ENCODE results near the gene TNIP3. TPM values are rescaled to one million over a fixed set of nuclear protein-coding genes. Genes with fewer than 3 reads are reported as not detected.

Gene TNIP3
- total RNA-seq, 1 experiment from 2014 or later, result 0.43 TPM

- H3K4me1 ChIP-seq, result no peaks in the 10 kb centered on the region
- Mint-ChIP-seq H3K4me3 (ENCODE audit: unreplicated experiment) (no peak overlapping the region), H3K4me1 (ENCODE audit: low read depth, unreplicated experiment) (no peaks in the 10 kb centered on the region), H3K27ac (ENCODE audit: unreplicated experiment) (no peak overlapping the region), H3K36me3 (ENCODE audit: insufficient read depth, unreplicated experiment) (no peaks in the 10 kb centered on the region), H3K9me3 (ENCODE audit: unreplicated experiment) (no peaks in the 10 kb centered on the region), H3K27me3 (ENCODE audit: insufficient read depth, unreplicated experiment) (peaks cover 3% of the 10 kb centered on the region)
- no peak overlapping the region for H3K4me3 ChIP-seq (ENCODE audit: low read depth, low read length)
- no peaks in the 10 kb centered on the region for H3K27me3 ChIP-seq (replicated peaks; ENCODE audit: control insufficient read depth, insufficient read depth, low read length)
- BruUV-seq (replicated peaks), result no TSS peak
- H3K9me3 ChIP-seq, result no peaks in the 10 kb centered on the region
- TF ChIP-seq CTCF (IDR thresholded peaks at IDR 0.05; ENCODE audit: insufficient read depth in 1 of 2, low read depth in 1 of 2, low read length in 1 of 2, severe bottlenecking in 1 of 2, unreplicated experiment in 1 of 2), result peak in 1 of 2 experiments; percentile 42
- POLR2A ChIA-PET, result no interaction called here
- intact Hi-C loops (cut with micrococcal nuclease; ENCODE audit: unreplicated experiment), result loop anchor here (5.0 kb wide), 1 partner anchor 955 kb away; no protein-coding TSS in a partner anchor
- no peaks in the 10 kb centered on the region for H3K36me3 ChIP-seq (ENCODE audit: control insufficient read depth, insufficient read depth, low read length)
- no peak for DNase-seq
- CTCF ChIA-PET, result no interaction called here
Measured at GRCh38 chr4:121112530-121112929, 51.6 kb downstream of the TNIP3 start.

GRCh38 chr4:121108557-121108956 is 55.6 kb downstream of the TNIP3 start:
- Histone ChIP-seq H3K4me3 (ENCODE audit: low read depth, low read length) (no peak overlapping the region), H3K4me1 (no peaks in the 10 kb centered on the region), H3K27me3 (replicated peaks; ENCODE audit: control insufficient read depth, insufficient read depth, low read length) (no peaks in the 10 kb centered on the region), H3K36me3 (ENCODE audit: control insufficient read depth, insufficient read depth, low read length) (no peaks in the 10 kb centered on the region), H3K9me3 (no peaks in the 10 kb centered on the region)
- TF ChIP-seq CTCF (IDR thresholded peaks at IDR 0.05; ENCODE audit: insufficient read depth in 1 of 2, low read depth in 1 of 2, low read length in 1 of 2, severe bottlenecking in 1 of 2, unreplicated experiment in 1 of 2), result no peak
- Mint-ChIP-seq H3K27ac (ENCODE audit: unreplicated experiment) (no peak overlapping the region), H3K27me3 (ENCODE audit: insufficient read depth, unreplicated experiment) (peaks cover 7% of the 10 kb centered on the region), H3K9me3 (ENCODE audit: unreplicated experiment) (no peaks in the 10 kb centered on the region), H3K36me3 (ENCODE audit: insufficient read depth, unreplicated experiment) (no peaks in the 10 kb centered on the region), H3K4me3 (ENCODE audit: unreplicated experiment) (no peak overlapping the region), H3K4me1 (ENCODE audit: low read depth, unreplicated experiment) (no peaks in the 10 kb centered on the region)
- DNase-seq, result no peak
- no TSS peak for BruUV-seq (replicated peaks)
- intact Hi-C loops (cut with micrococcal nuclease; ENCODE audit: unreplicated experiment), result no loop called here
- CTCF ChIA-PET, result no interaction called here
- POLR2A ChIA-PET, result no interaction called here

- Mint-ChIP-seq H3K4me1 (ENCODE audit: low read depth, unreplicated experiment) (no peaks in the 10 kb centered on the region), H3K27me3 (ENCODE audit: insufficient read depth, unreplicated experiment) (peaks cover 10% of the 10 kb centered on the region), H3K9me3 (ENCODE audit: unreplicated experiment) (no peaks in the 10 kb centered on the region), H3K27ac (ENCODE audit: unreplicated experiment) (no peak overlapping the region), H3K36me3 (ENCODE audit: insufficient read depth, unreplicated experiment) (no peaks in the 10 kb centered on the region), H3K4me3 (ENCODE audit: unreplicated experiment) (no peak overlapping the region)
- no peak overlapping the region for H3K4me3 ChIP-seq (ENCODE audit: low read depth, low read length)
- no TSS peak for BruUV-seq (replicated peaks)
- intact Hi-C loops (cut with micrococcal nuclease; ENCODE audit: unreplicated experiment), result no loop called here
- POLR2A ChIA-PET, result no interaction called here
- DNase-seq, result no peak
- H3K4me1 ChIP-seq, result no peaks in the 10 kb centered on the region
- no peak for TF ChIP-seq CTCF (IDR thresholded peaks at IDR 0.05; ENCODE audit: insufficient read depth in 1 of 2, low read depth in 1 of 2, low read length in 1 of 2, severe bottlenecking in 1 of 2, unreplicated experiment in 1 of 2)
- no peaks in the 10 kb centered on the region for H3K36me3 ChIP-seq (ENCODE audit: control insufficient read depth, insufficient read depth, low read length)
- H3K9me3 ChIP-seq, result no peaks in the 10 kb centered on the region
- H3K27me3 ChIP-seq (replicated peaks; ENCODE audit: control insufficient read depth, insufficient read depth, low read length), result no peaks in the 10 kb centered on the region
- CTCF ChIA-PET, result no interaction called here
Measured at GRCh38 chr4:121107507-121107906, 56.6 kb downstream of the TNIP3 start.

Data from Caco-2 (cell line).